GM18873 (cell line): Measurements from ENCODE around the gene APEX1.

ENCODE experiments used
- ATAC-seq: cut with Tn5 transposase; IDR thresholded peaks from one replicate; pipeline ENCODE4 v1.9.1; 2021; ENCODE audit warnings: mild to moderate bottlenecking, moderate library complexity, moderate number of reproducible peaks; ENCODE audit not compliant: unreplicated experiment, low FRiP score

The APEX1 gene

GRCh38 chr14:20454516-20455354, at the start of gene APEX1, which contains the start of gene OSGEP:
TSS of gene APEX1 (plus strand) at chr14:20455226. CDS start at chr14:20455646, 420 bp downstream.
TSS of gene OSGEP (minus strand) at chr14:20454812. CDS start at chr14:20454683, 129 bp downstream.
- peak; percentile 90 for ATAC-seq

- no peak for ATAC-seq
Measured at GRCh38 chr14:20409226-20409625, 45.8 kb upstream of the APEX1 start.

GRCh38 chr14:20412411-20412810, 42.6 kb upstream of the APEX1 start:
- peak; percentile 58 for ATAC-seq

GRCh38 chr14:20412876-20413743, 41.9 kb upstream of the APEX1 start, which contains the start of gene TEP1:
TSS of gene TEP1 (minus strand) at chr14:20413501. CDS start at chr14:20408439, 5,062 bp downstream.
- peak; percentile 50 for ATAC-seq

GRCh38 chr14:20413744-20414082, 41.3 kb upstream of the APEX1 start:
- ATAC-seq: no peak

- ATAC-seq: peak; percentile 53
Measured at GRCh38 chr14:20415782-20416206, 39.2 kb upstream of the APEX1 start.

GRCh38 chr14:20416223-20416622, 38.8 kb upstream of the APEX1 start:
- ATAC-seq: no peak

- ATAC-seq: no peak
Measured at GRCh38 chr14:20417250-20418186, 37.5 kb upstream of the APEX1 start.

GRCh38 chr14:20418501-20418909, 36.5 kb upstream of the APEX1 start:
- no peak for ATAC-seq

- no peak for ATAC-seq
Measured at GRCh38 chr14:20419419-20419818, 35.6 kb upstream of the APEX1 start.

GRCh38 chr14:20421267-20421666, 33.8 kb upstream of the APEX1 start:
- no peak for ATAC-seq

GRCh38 chr14:20422886-20423285, 32.1 kb upstream of the APEX1 start:
- no peak for ATAC-seq

- no peak for ATAC-seq
Measured at GRCh38 chr14:20424851-20425250, 30.2 kb upstream of the APEX1 start.

GRCh38 chr14:20427231-20428009, 27.6 kb upstream of the APEX1 start:
- peak; percentile 78 for ATAC-seq

GRCh38 chr14:20428010-20428365, 27.0 kb upstream of the APEX1 start:
- peak; percentile 32 for ATAC-seq

- no peak for ATAC-seq
Measured at GRCh38 chr14:20428802-20429201, 26.2 kb upstream of the APEX1 start.

- no peak for ATAC-seq
Measured at GRCh38 chr14:20429801-20430669, 25.0 kb upstream of the APEX1 start.
